PFSK-1 (cell line): ENCODE data around the gene ASMTL.
A peak's percentile ranks its signal among the peaks of the same experiment; 100 is the strongest.

Experiments used
- FOXP2 ChIP-seq: optimal IDR thresholded peaks from 2 replicates; pipeline ENCODE3; 2011; ENCODE audit warnings: borderline replicate concordance, control low read depth, inconsistent platforms; ENCODE audit not compliant: insufficient read depth; ENCODE audit errors: extremely low read length, extremely low read depth
- POLR2AphosphoS5 ChIP-seq: IDR thresholded peaks from 2 replicates; pipeline ENCODE4 v1.6.1; 2012; ENCODE audit warnings: low read depth, mild to moderate bottlenecking, control low read depth, low read length, moderate library complexity
- REST ChIP-seq, 2 experiments: IDR thresholded peaks; 2 replicates each; pipeline versions ENCODE4 v1.6.1 to v1.8.0; 2011 to 2012; ENCODE audit warnings: low read depth in 2 of 2, low read length in 2 of 2, control low read depth in 1 of 2, inconsistent platforms in 1 of 2, mild to moderate bottlenecking in 1 of 2, moderate library complexity in 1 of 2; ENCODE audit not compliant: insufficient read depth in 1 of 2
- SIN3A ChIP-seq: IDR thresholded peaks from 2 replicates; pipeline ENCODE4 v1.6.1; 2012; ENCODE audit warnings: mild to moderate bottlenecking, low read length, moderate library complexity, borderline replicate concordance; ENCODE audit not compliant: insufficient read depth
- TAF1 ChIP-seq: IDR thresholded peaks from 2 replicates; pipeline ENCODE4 v1.6.1; 2012; ENCODE audit warnings: low read length, control low read depth, borderline replicate concordance; ENCODE audit not compliant: insufficient read depth

ASMTL gene

GRCh38 chrX:1483843-1484637 is 31.3 kb upstream of the ASMTL start:
- TF ChIP-seq POLR2AphosphoS5: no peak
- TF ChIP-seq REST (IDR thresholded peaks at IDR 0.05; ENCODE audit: insufficient read depth in 1 of 2, low read depth in 2 of 2, low read length in 2 of 2): no peak
- no peak for TF ChIP-seq SIN3A
- TF ChIP-seq TAF1: no peak
- TF ChIP-seq FOXP2: no peak

GRCh38 chrX:1481636-1482529 is 29.2 kb upstream of the ASMTL start:
- peak; percentile 36; the same call in 1 of the 2 replicates for TF ChIP-seq POLR2AphosphoS5
- no peak for TF ChIP-seq TAF1

- TF ChIP-seq FOXP2 (no peak), SIN3A (no peak), TAF1 (no peak), REST (IDR thresholded peaks at IDR 0.05; ENCODE audit: insufficient read depth in 1 of 2, low read depth in 2 of 2, low read length in 2 of 2) (no peak), POLR2AphosphoS5 (no peak)
Measured at GRCh38 chrX:1480082-1480785, 27.5 kb upstream of the ASMTL start.

GRCh38 chrX:1477801-1478458 is 25.2 kb upstream of the ASMTL start:
- TF ChIP-seq SIN3A (no peak), FOXP2 (no peak), TAF1 (no peak), POLR2AphosphoS5 (no peak), REST (IDR thresholded peaks at IDR 0.05; ENCODE audit: insufficient read depth in 1 of 2, low read depth in 2 of 2, low read length in 2 of 2) (no peak)

- TF ChIP-seq REST (IDR thresholded peaks at IDR 0.05; ENCODE audit: insufficient read depth in 1 of 2, low read depth in 2 of 2, low read length in 2 of 2): no peak
- TF ChIP-seq FOXP2: no peak
- TF ChIP-seq SIN3A: no peak
- TF ChIP-seq TAF1: no peak
- no peak for TF ChIP-seq POLR2AphosphoS5
Measured at GRCh38 chrX:1477229-1477628, 24.5 kb upstream of the ASMTL start.
